CD4-positive, alpha-beta T cell (primary cell): ENCODE measurements around the gene PRM1. TPM values are rescaled to one million over a fixed set of nuclear protein-coding genes. Genes with fewer than 3 reads are reported as not detected.

Experiments
- ATAC-seq: fragments of 200-7000 bp; cut with Tn5 transposase; one replicate; pipeline ENCODE4 v1.10.0; 2022; ENCODE audit warnings: mild to moderate bottlenecking; ENCODE audit not compliant: poor library complexity
- CTCF ChIA-PET: fragments of 350-600 bp; sonication (Branson Sonifier 250); formaldehyde crosslinking; loops from one replicate; lab custom pipeline; 2021; ENCODE audit warnings: antibody characterized with exemption, inconsistent platforms; lab: Charles Lee
- POLR2A ChIA-PET: fragments of 350-600 bp; sonication (Branson Sonifier 250); formaldehyde crosslinking; loops from one replicate; lab custom pipeline; 2021; ENCODE audit warnings: antibody characterized with exemption, inconsistent platforms; lab: Charles Lee
- DNase-seq, 14 experiments: peaks; one replicate each; pipeline ENCODE4 v3.0.0-alpha.2; 2013 to 2020; ENCODE audit warnings: mixed read lengths in 2 of 14
- H3K27ac ChIP-seq, 2 donors: one replicate each; pipeline versions ENCODE4 v1.5.1 to v1.7.0; 2013; ENCODE audit warnings: low read length in 2 of 2, low read depth in 1 of 2, mild to moderate bottlenecking in 1 of 2
- H3K27me3 ChIP-seq, 2 experiments: 1 replicate in 1 of 2; 2 replicates in 1 of 2; pipeline versions ENCODE4 v1.6.1 to v1.7.0; 2013; ENCODE audit warnings: low read length in 2 of 2, control low read depth in 1 of 2, mild to moderate bottlenecking in 1 of 2, moderate library complexity in 1 of 2; ENCODE audit not compliant: insufficient read depth in 2 of 2, control insufficient read depth in 1 of 2
- H3K36me3 ChIP-seq: one replicate; pipeline ENCODE4 v1.6.1; 2013; ENCODE audit warnings: low read length, control low read depth; ENCODE audit not compliant: insufficient read depth
- H3K4me1 ChIP-seq: one replicate; pipeline ENCODE4 v1.6.1; 2013; ENCODE audit warnings: low read length, control low read depth; ENCODE audit not compliant: insufficient read depth
- H3K4me3 ChIP-seq: one replicate; pipeline ENCODE4 v1.5.1; 2013; ENCODE audit warnings: mild to moderate bottlenecking, low read length, moderate library complexity
- H3K9me3 ChIP-seq, 2 experiments: 1 replicate in 1 of 2; 2 replicates in 1 of 2; pipeline versions ENCODE4 v1.6.1 to v1.7.0; 2013; ENCODE audit warnings: low read length in 2 of 2, mild to moderate bottlenecking in 2 of 2, control low read depth in 1 of 2, moderate library complexity in 1 of 2; ENCODE audit not compliant: control insufficient read depth in 1 of 2, insufficient read depth in 1 of 2
- H3K27ac Mint-ChIP-seq: one replicate; pipeline ENCODE4 v1.8.0; 2020; ENCODE audit warnings: mixed read lengths
- H3K27me3 Mint-ChIP-seq: one replicate; pipeline ENCODE4 v1.8.0; 2021; ENCODE audit warnings: mixed read lengths
- H3K36me3 Mint-ChIP-seq: one replicate; pipeline ENCODE4 v1.8.0; 2021; ENCODE audit warnings: low read depth, mixed read lengths
- H3K4me1 Mint-ChIP-seq: one replicate; pipeline ENCODE4 v1.8.0; 2021; ENCODE audit warnings: low read depth, mixed read lengths
- H3K4me3 Mint-ChIP-seq: one replicate; pipeline ENCODE4 v1.8.0; 2020; ENCODE audit warnings: mild to moderate bottlenecking, mixed read lengths
- H3K9me3 Mint-ChIP-seq: one replicate; pipeline ENCODE4 v1.8.0; 2020; ENCODE audit warnings: mixed read lengths
- CTCF ChIP-seq: fragments of 200-600 bp; IDR thresholded peaks from one replicate; pipeline ENCODE4 v1.8.0; 2022; ENCODE audit warnings: antibody characterized with exemption, mild to moderate bottlenecking
- intact Hi-C, 2 experiments: fragments of 100-400 bp; cut with DNase I in 1 of 2; cut with micrococcal nuclease in 1 of 2; formaldehyde crosslinking; loops; one replicate each; pipeline versions ENCODE4 v1.15.1 to v1.9.0; 2023 to 2025; cut with DNase I, micrococcal nuclease
- total RNA-seq, 174 experiments: library from RNA in 2 of 174; stranded (reverse) in 2 of 174; gene quantifications; one replicate each; pipeline ENCODE4 v1.2.3 and lab custom pipeline; 2021 to 2026

Gene PRM1
- total RNA-seq, 2 experiments from 2014 or later, result not detected

- H3K36me3 Mint-ChIP-seq, result no peaks in the 10 kb centered on the region
- peaks cover 0 to 3% of the 10 kb centered on the region in 2 experiments for H3K27me3 ChIP-seq
- H3K27ac Mint-ChIP-seq, result peak overlapping the region; percentile 73
- H3K27me3 Mint-ChIP-seq, result no peaks in the 10 kb centered on the region
- H3K4me1 Mint-ChIP-seq, result peaks cover 33% of the 10 kb centered on the region
- H3K9me3 ChIP-seq, result no peaks in the 10 kb centered on the region
- ATAC-seq (peak; percentile 3), DNase-seq (peak in 1 of 14 experiments; percentile 15)
- peak overlapping the region; percentile 42 for H3K4me3 ChIP-seq
- TF ChIP-seq CTCF, result no peak
- H3K4me1 ChIP-seq, result peaks cover 24% of the 10 kb centered on the region
- H3K4me3 Mint-ChIP-seq, result peak overlapping the region; percentile 82
- intact Hi-C loops, result loop anchor here (1.0 to 5.0 kb wide), 3 partner anchors 40 to 326 kb away; partner anchors contain the start of gene SOCS1 (in 1 of the 2)
- H3K27ac ChIP-seq, result no peak overlapping the region
- no peaks in the 10 kb centered on the region for H3K36me3 ChIP-seq
- CTCF ChIA-PET, result interaction anchor here (0.9 to 2.5 kb wide), 8 partner anchors 38 to 333 kb away, joined by 3 to 14 read pairs (median 4); partner anchors contain the start of gene SOCS1
- POLR2A ChIA-PET, result interaction anchor here (1.0 to 3.7 kb wide), 7 partner anchors 14 to 72 kb away, joined by 3 to 47 read pairs (median 11); partner anchors contain the start of gene SOCS1
- H3K9me3 Mint-ChIP-seq, result no peaks in the 10 kb centered on the region
Observed at GRCh38 chr16:11296706-11297491, 15.8 kb upstream of the PRM1 start.

- no peaks in the 10 kb centered on the region for H3K9me3 Mint-ChIP-seq
- Histone ChIP-seq H3K4me3 (no peak overlapping the region), H3K9me3 (no peaks in the 10 kb centered on the region), H3K27me3 (peaks cover 0 to 3% of the 10 kb centered on the region in 2 experiments), H3K36me3 (no peaks in the 10 kb centered on the region), H3K4me1 (peaks cover 24% of the 10 kb centered on the region), H3K27ac (no peak overlapping the region)
- H3K4me3 Mint-ChIP-seq, result no peak overlapping the region
- H3K27me3 Mint-ChIP-seq, result no peaks in the 10 kb centered on the region
- POLR2A ChIA-PET, result interaction anchor here (3.3 to 3.7 kb wide), 2 partner anchors 14 to 41 kb away, joined by 29 to 47 read pairs; partner anchors contain the start of gene SOCS1
- CTCF ChIA-PET, result interaction anchor here (1.0 to 2.5 kb wide), 2 partner anchors 60 to 75 kb away, joined by 3 to 9 read pairs; no protein-coding TSS in a partner anchor
- DNase-seq (no peak), ATAC-seq (no peak)
- intact Hi-C loops, result loop anchor here (2.0 to 5.0 kb wide), 2 partner anchors 39 to 326 kb away; partner anchors contain the start of gene SOCS1 (in 1 of the 2)
- no peaks in the 10 kb centered on the region for H3K36me3 Mint-ChIP-seq
- peaks cover 33% of the 10 kb centered on the region for H3K4me1 Mint-ChIP-seq
- TF ChIP-seq CTCF, result no peak
- H3K27ac Mint-ChIP-seq, result no peak overlapping the region
Observed at GRCh38 chr16:11296351-11296705, 15.2 kb upstream of the PRM1 start.

GRCh38 chr16:11295672-11296071 lies 14.5 kb upstream of the PRM1 start:
- Histone ChIP-seq H3K4me3 (no peak overlapping the region), H3K4me1 (peaks cover 24% of the 10 kb centered on the region), H3K27me3 (peaks cover 0 to 3% of the 10 kb centered on the region in 2 experiments), H3K36me3 (no peaks in the 10 kb centered on the region), H3K27ac (no peak overlapping the region), H3K9me3 (no peaks in the 10 kb centered on the region)
- no peaks in the 10 kb centered on the region for H3K9me3 Mint-ChIP-seq
- intact Hi-C loops, result loop anchor here (2.0 to 5.0 kb wide), 2 partner anchors 38 to 325 kb away; partner anchors contain the start of gene SOCS1 (in 1 of the 2)
- no peak for ATAC-seq
- no peak overlapping the region for H3K27ac Mint-ChIP-seq
- no peaks in the 10 kb centered on the region for H3K36me3 Mint-ChIP-seq
- H3K4me1 Mint-ChIP-seq, result peaks cover 33% of the 10 kb centered on the region
- TF ChIP-seq CTCF, result no peak
- no peaks in the 10 kb centered on the region for H3K27me3 Mint-ChIP-seq
- CTCF ChIA-PET, result no interaction called here
- no peak overlapping the region for H3K4me3 Mint-ChIP-seq
- POLR2A ChIA-PET, result no interaction called here
- no peak for DNase-seq
